LoVo (cell line): ENCODE results near the gene TMEM11.
"Not testable (repeated sequence)": the region's sequence is repeated elsewhere in the genome, so short reads cannot be mapped to it uniquely, and the experiment has no call there.

Experiments
- DNase-seq: peaks from one replicate; pipeline ENCODE4 v3.0.0-alpha.2; 2016; ENCODE audit warnings: low spot score

TMEM11 gene

GRCh38 chr17:21242026-21242697 is 28.2 kb upstream of the TMEM11 start:
- no peak for DNase-seq

DNA sequence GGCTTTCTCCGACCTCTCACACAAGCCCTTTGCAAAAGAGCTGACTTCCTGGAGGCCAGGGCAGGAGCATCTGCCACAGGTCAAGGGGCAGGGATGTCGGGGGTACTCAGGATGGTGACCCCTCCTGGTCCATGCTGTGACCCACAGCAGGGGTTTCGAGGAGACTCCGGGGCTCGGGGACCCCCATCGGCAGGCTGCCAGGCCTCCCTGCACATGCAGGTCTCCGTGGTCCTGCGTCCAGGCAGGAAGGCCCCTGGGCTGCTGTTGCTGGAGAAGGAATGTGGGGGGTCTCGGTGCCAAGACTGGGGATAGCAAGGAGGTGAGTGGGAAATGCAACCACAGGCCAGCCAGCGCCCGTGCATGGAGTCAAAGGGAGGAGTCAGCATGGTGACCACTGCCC is 27.6 kb upstream of the TMEM11 start:
- no peak for DNase-seq

DNA sequence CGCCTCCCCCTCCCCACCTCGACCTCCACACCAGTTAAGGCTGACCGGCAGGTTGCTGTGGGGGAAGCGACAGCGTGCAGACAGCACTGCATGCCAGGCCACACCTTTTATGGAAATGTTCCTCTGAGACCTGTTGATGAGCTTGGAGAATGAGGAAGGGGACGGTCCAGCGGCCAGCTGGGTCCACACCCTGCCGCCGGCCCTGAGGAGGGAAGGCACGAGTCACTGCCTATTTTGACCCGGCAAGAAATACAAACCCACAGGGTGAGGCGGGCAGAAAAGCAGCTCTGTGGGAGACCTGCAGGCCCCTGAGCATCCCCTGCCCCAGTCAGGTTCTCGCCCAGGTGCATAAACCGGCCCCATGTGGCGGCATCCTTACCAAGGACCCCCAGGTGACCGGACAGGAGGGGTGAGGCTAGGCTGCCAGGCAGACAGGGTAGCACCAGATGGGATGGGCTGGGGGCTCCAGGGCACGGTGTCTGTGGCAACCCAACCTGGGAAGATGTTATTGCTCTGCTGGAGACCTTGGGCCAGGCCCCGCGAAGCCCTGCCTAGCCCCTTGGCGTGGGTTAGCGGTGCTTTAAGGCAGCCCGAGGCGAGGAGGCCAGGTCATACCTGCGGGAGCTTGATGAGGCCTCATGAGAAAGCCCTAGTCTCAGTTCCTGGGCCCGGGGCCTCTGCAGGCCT is 26.6 kb upstream of the TMEM11 start:
- no peak for DNase-seq

GRCh38 chr17:21239680-21240368 is 25.9 kb upstream of the TMEM11 start:
- no peak for DNase-seq

- no peak for DNase-seq
Measured at GRCh38 chr17:21235921-21236320, 22.0 kb upstream of the TMEM11 start.

GRCh38 chr17:21233581-21234347 is 19.8 kb upstream of the TMEM11 start:
- DNase-seq: no peak

DNA sequence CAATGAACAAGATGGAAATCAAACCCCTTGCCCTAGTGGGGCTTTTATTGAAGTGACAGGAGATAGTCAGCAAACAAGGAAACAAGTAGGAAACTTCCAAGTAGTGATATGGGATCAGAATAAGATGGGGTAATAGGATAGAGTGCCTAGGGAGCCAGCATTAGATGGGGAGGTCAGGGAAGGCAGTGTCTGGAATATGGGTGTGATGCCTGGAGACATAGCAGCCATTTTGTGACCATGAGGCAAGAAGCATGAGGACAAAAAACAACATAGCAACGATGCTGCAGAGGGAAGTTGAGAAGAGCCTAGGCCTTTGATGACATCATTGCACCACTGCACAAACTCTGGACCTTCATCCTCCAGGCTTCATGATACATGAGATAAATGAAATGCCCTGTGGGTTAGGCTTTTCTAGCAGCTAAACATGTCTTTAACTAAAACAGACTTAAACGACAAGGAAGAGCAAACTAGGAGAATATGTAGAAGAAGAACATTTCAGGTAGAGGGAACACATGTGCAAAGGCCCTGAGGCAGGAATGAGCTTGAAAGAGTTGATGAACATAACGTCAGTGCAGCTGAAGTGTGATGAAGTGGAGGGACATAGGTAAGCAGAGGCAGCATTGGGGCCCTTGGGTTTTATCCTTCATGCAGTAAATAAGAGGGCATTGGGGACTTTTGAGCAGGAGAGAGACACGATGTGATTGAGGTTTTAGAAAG is 18.2 kb upstream of the TMEM11 start:
- DNase-seq: no peak

- no peak for DNase-seq
Measured at GRCh38 chr17:21231533-21231932, 17.6 kb upstream of the TMEM11 start.

GRCh38 chr17:21228845-21229244 is 14.9 kb upstream of the TMEM11 start:
- DNase-seq: no peak

DNA sequence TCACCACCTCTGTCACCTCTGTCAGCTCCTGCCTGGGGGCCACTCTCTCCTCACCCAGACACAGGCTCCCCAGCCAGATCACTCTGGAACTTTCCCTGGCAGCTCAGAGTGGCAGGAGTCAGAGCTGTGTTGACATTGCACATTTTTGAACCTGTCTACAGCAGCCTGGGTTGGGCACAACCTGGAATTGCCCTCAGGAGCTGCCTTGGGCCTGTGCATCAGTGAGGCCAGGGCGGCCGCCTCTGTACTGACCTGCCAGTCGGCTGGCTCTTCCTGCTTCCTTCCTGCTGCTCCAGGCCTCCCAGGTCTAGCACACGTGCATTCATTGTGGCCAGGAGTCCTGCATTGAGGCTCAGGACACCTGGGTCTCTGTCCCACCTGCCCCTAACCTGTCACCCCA is 14.2 kb upstream of the TMEM11 start:
- no peak for DNase-seq

GRCh38 chr17:21227277-21227676 is 13.3 kb upstream of the TMEM11 start:
- not testable (repeated sequence) for DNase-seq

GRCh38 chr17:21223086-21223485 is 9.1 kb upstream of the TMEM11 start:
- DNase-seq: no peak

DNA sequence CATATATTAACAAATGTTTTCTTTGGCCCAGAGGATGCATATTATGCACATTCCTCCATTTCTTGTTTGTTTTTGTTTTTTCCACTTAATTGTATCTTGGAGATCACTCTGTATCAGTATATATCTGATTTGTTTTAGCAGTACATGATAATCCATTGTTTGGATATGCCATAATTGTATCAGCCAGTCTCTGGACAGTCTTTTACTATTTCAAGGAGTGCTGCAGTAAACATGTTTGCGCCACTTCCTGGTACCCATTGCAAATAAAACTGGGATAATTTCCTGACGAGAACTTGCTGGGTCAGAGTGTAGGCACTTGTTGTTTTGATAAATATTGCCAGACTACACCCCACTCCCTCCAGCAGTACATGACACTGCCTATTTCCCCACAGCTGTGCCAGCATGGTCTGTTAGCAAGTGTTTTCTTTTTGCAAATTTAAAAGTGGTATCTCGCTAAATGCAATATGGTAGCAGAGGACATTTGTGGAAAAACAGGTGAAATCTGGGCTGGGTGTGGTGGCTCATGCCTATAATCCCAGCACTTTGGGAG is 4.9 kb upstream of the TMEM11 start:
- DNase-seq: no peak

- no peak for DNase-seq
Measured at GRCh38 chr17:21218101-21218500, 4.1 kb upstream of the TMEM11 start.

GRCh38 chr17:21217346-21217745 is 3.4 kb upstream of the TMEM11 start:
- no peak for DNase-seq

- DNase-seq: no peak
Measured at GRCh38 chr17:21215935-21216334, 2.0 kb upstream of the TMEM11 start.

DNA sequence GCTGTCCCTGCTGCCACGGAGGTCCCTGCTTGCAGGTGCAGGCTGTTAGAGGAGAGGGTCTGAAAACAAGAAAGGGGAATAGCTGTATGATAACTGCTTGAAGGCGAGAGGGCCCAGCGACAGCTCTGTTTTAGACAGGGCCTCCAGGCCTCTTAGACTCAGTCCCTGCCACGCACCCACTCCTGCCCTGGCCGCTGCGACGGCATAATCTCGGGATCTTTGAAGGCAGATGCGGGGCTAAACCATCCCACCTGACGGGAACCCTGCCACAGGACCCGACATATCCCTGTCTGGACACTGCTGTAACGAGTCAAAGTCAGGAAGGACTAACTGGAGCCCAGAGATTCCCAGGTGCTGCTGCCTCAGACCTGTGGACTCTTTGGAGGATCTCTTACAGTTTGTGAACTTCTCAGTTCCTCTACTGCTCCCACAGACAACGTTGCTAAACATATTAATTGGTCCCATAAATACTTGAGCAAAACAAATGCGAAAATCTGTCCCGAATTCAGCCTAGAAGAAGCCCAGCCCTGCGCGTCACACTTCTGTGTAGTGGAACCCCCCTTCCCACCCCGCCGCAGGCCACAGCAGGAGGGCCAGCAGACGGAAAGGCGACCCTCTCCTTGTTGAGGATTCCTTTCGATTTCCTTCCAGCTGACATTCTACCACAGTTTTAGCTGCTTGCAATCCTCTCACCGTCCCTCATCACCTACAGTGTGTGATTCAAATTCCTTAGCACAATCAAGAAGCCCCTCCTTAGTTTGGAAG is 998 bp upstream of the TMEM11 start:
- no peak for DNase-seq

DNA sequence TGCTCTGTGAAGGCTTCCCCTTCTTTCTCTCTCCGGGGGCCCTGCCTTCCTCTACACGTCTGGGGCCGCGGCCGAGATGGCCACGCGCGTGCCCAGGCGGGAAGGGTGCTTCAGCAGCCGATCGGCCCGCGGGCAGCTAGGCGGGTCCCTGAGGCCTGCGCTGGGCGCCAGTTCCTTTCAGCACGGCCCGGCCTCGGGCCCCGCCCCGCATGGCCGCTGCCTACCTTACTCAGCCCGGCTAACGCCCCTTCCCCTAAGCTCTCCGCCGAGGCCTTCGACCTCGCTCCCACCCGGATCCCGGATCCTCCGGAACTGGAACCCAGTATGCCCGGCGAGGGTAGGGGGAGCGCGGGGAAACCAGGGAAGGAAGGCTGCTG is 335 bp downstream of the TMEM11 start:
- DNase-seq: peak; percentile 19

GRCh38 chr17:21212826-21213637 is 929 bp downstream of the TMEM11 start:
- no peak for DNase-seq
